ENCODE results near the gene FBXW7. TPM values are rescaled to one million over a fixed set of nuclear protein-coding genes. Genes with fewer than 3 reads are reported as not detected.

FBXW7 gene
- total RNA-seq, 4 donors from 2014 or later: 106 to 363 (median 138) TPM

DNA sequence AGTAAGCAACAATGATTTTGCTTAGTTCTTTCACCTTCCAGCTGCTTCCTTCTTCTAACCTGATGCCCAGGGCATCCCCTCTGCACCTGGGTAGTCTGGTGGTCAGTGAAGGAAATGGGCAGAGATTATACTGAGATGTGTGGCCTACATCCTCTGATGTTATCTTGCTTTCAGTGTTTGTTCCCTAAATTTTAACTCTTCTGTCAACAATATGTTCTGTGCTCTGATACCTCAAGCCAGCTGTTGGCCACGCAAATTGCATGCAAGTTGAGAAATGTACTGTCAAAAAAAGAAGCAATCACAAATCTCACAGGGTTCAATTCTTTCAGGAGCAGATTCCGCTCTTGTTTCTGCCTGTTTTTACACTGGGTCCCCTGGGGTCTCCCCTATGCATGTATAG is 73.8 kb downstream of the FBXW7 start:
- no peak for DNase-seq (ENCODE audit: low spot score in 2 of 2)
- no peak overlapping the region for H3K4me3 ChIP-seq
- no peak overlapping the region for H3K27ac ChIP-seq
- H3K27me3 ChIP-seq: no peaks in the 10 kb centered on the region
- H3K9me3 ChIP-seq: no peaks in the 10 kb centered on the region
- H3K4me1 ChIP-seq: peaks cover 13% of the 10 kb centered on the region
- TF ChIP-seq POLR2A (IDR thresholded peaks at IDR 0.05): no peak
- H3K36me3 ChIP-seq: no peaks in the 10 kb centered on the region
- 91% methylated on average over 2 of the region's 2 CpGs for WGBS

DNA sequence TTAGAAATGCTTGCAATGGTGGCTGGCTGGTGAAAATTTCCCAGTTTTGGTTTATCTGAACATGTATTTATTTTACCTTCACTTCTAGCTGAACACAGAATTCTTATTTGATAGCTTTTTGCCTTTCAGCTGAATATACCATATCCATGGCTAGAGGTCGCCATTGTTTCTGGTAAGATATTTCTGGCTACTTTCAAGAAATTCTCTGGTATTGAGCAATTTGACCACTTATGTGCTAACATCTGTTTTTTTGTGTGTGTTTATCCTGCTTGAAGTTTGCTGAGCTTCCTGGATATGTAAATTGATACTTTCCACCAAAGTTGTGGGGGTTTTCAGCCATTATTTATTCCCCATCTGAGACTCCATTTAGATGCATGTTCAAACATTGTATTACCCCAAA is 75.4 kb downstream of the FBXW7 start:
- Histone ChIP-seq H3K36me3 (no peaks in the 10 kb centered on the region), H3K4me3 (no peak overlapping the region), H3K27me3 (no peaks in the 10 kb centered on the region), H3K4me1 (peaks cover 13% of the 10 kb centered on the region), H3K27ac (no peak overlapping the region), H3K9me3 (no peaks in the 10 kb centered on the region)
- TF ChIP-seq, protein P1, sequence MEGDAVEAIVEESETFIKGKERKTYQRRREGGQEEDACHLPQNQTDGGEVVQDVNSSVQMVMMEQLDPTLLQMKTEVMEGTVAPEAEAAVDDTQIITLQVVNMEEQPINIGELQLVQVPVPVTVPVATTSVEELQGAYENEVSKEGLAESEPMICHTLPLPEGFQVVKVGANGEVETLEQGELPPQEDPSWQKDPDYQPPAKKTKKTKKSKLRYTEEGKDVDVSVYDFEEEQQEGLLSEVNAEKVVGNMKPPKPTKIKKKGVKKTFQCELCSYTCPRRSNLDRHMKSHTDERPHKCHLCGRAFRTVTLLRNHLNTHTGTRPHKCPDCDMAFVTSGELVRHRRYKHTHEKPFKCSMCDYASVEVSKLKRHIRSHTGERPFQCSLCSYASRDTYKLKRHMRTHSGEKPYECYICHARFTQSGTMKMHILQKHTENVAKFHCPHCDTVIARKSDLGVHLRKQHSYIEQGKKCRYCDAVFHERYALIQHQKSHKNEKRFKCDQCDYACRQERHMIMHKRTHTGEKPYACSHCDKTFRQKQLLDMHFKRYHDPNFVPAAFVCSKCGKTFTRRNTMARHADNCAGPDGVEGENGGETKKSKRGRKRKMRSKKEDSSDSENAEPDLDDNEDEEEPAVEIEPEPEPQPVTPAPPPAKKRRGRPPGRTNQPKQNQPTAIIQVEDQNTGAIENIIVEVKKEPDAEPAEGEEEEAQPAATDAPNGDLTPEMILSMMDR (IDR thresholded peaks at IDR 0.05): no peak
- TF ChIP-seq POLR2A (IDR thresholded peaks at IDR 0.05) (no peak), POLR2AphosphoS5 (IDR thresholded peaks at IDR 0.05) (no peak), EP300 (IDR thresholded peaks at IDR 0.05) (no peak)
- DNase-seq (ENCODE audit: low spot score in 2 of 2): no peak
- 89% methylated on average over 1 of the region's 1 CpG for WGBS

DNA sequence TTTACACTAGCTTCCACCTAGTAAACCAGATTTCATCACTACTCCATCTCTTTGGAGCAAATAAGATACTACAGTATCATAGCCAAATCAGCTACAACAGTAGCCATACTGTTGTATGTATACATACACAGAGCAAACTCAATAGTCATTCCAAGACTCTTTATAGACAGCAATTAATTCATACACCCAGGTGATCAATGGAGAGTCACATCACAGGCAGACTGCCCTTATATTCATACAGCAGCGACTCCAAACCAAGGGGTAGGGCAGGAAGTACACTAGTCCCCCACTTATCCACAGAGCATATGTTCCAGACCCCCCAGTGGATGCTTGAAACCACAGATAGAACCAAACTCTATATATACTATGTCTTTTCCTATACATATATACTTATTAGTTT is 76.6 kb downstream of the FBXW7 start:
- Histone ChIP-seq H3K9me3 (no peaks in the 10 kb centered on the region), H3K4me1 (peaks cover 10% of the 10 kb centered on the region), H3K27me3 (no peaks in the 10 kb centered on the region), H3K4me3 (no peak overlapping the region), H3K36me3 (no peaks in the 10 kb centered on the region), H3K27ac (no peak overlapping the region)
- WGBS: 93% methylated on average over 1 of the region's 1 CpG
- no peak for DNase-seq (ENCODE audit: low spot score in 2 of 2)
- TF ChIP-seq POLR2A (IDR thresholded peaks at IDR 0.05) (no peak), POLR2AphosphoS5 (IDR thresholded peaks at IDR 0.05) (no peak), EP300 (IDR thresholded peaks at IDR 0.05) (no peak)
- TF ChIP-seq, protein P1 (IDR thresholded peaks at IDR 0.05): no peak

DNA sequence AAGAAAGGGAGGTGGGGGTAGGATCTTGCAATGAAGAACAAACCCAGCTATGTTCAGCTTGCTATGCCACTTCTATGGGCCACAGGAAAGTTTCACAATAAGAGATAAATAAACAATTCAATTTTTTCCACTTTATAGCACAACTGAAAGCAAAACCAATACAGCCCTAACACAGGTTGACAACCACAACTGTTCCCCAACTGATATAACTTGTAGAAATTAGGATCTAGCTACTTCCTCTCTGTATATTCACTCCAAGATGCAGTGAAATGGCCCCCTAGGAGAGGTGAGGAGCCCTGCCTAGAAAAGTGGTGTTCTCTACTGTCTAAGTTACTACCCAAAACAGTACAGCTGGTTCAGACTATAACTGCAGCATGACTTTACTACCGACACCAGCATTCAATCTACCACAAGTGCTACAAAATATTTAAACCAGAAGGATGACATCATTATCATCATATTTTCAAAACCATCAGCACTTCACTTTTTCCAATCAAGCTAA is 77.0 kb downstream of the FBXW7 start:
- no peak overlapping the region for H3K4me3 ChIP-seq
- H3K4me1 ChIP-seq: peaks cover 6% of the 10 kb centered on the region
- H3K27me3 ChIP-seq: no peaks in the 10 kb centered on the region
- H3K9me3 ChIP-seq: no peaks in the 10 kb centered on the region
- TF ChIP-seq POLR2AphosphoS5 (IDR thresholded peaks at IDR 0.05) (no peak), POLR2A (IDR thresholded peaks at IDR 0.05) (no peak), EP300 (IDR thresholded peaks at IDR 0.05) (no peak)
- TF ChIP-seq, protein P1 (IDR thresholded peaks at IDR 0.05): no peak
- H3K36me3 ChIP-seq: no peaks in the 10 kb centered on the region
- no peak overlapping the region for H3K27ac ChIP-seq
- DNase-seq (ENCODE audit: low spot score in 2 of 2): no peak
- 74% methylated on average over 1 of the region's 1 CpG for WGBS

DNA sequence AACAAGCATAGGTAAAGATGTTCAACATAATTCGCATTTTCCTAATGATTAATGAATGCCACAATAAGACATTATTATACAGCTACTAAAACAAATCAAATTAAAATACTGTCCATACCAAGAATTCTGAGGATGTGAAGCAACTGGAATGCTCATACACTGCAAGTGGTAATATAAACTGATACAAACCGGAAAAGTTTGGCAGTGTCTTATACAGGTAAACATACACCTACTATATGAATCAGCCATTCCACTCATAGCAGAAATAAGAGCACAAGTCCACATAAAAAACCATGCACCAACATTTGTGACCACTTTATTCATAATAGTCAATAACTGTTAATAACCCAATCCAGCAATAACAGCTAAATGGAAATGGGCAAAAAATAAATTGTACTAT is 79.3 kb downstream of the FBXW7 start:
- no peak overlapping the region for H3K27ac ChIP-seq
- WGBS: 91% methylated on average over 2 of the region's 2 CpGs
- TF ChIP-seq POLR2A (IDR thresholded peaks at IDR 0.05): no peak
- no peak for TF ChIP-seq POLR2AphosphoS5 (IDR thresholded peaks at IDR 0.05)
- TF ChIP-seq, protein P1 (IDR thresholded peaks at IDR 0.05): no peak
- TF ChIP-seq EP300 (IDR thresholded peaks at IDR 0.05): no peak

DNA sequence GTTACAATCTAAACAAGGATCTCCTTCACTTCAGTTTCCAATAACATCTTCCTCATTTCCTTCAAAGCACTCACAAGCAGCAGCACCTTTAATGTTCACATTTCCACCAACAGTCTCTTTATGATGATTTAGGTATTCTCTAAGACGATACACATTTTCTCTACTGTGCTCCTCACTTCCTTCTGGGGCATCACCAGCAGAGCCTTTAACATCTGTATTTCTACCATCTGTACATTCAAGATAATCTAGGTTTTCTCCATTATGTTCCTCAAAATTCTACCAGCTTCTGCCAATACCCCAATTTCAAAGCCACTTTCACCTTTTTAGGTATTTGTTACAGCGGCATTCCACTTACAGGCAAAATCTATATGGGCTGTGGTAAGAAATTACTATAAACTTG is 80.6 kb downstream of the FBXW7 start:
- 85% methylated on average over 2 of the region's 2 CpGs for WGBS
- H3K27ac ChIP-seq: no peak overlapping the region
- TF ChIP-seq POLR2AphosphoS5 (IDR thresholded peaks at IDR 0.05): no peak
- no peak for TF ChIP-seq POLR2A (IDR thresholded peaks at IDR 0.05)
- TF ChIP-seq, protein P1 (IDR thresholded peaks at IDR 0.05): no peak
- no peak for TF ChIP-seq EP300 (IDR thresholded peaks at IDR 0.05)
- H3K4me3 ChIP-seq: no peak overlapping the region
- H3K4me1 ChIP-seq: peaks cover 6% of the 10 kb centered on the region
- DNase-seq (ENCODE audit: low spot score in 2 of 2): no peak
- H3K36me3 ChIP-seq: no peaks in the 10 kb centered on the region
- H3K27me3 ChIP-seq: no peaks in the 10 kb centered on the region
- H3K9me3 ChIP-seq: no peaks in the 10 kb centered on the region

More for the DNA sequence above, 79.3 kb downstream of the FBXW7 start:
- Histone ChIP-seq H3K27me3 (no peaks in the 10 kb centered on the region), H3K4me3 (no peak overlapping the region), H3K4me1 (peaks cover 6% of the 10 kb centered on the region), H3K36me3 (no peaks in the 10 kb centered on the region), H3K9me3 (no peaks in the 10 kb centered on the region)
- no peak for DNase-seq (ENCODE audit: low spot score in 2 of 2)
